Neural cell (in vitro differentiated cells): ENCODE results near the gene HSF5. TPM values are rescaled to one million over a fixed set of nuclear protein-coding genes. Genes with fewer than 3 reads are reported as not detected.

Source experiments
- H2AFZ ChIP-seq: fragments of 200-600, 300-800 bp; sonication (generic), shearing (Covaris generic); 2 replicates; pipeline ENCODE4 v1.6.0; 2014; ENCODE audit warnings: low read depth, mild to moderate bottlenecking, antibody characterized with exemption, low read length, moderate library complexity
- H3F3A ChIP-seq: fragments of 200-600 bp; shearing (Covaris generic); 2 replicates; pipeline ENCODE4 v1.6.1; 2016; ENCODE audit warnings: mild to moderate bottlenecking, moderate library complexity, mixed read lengths, antibody characterized with exemption, low read length; ENCODE audit not compliant: insufficient read depth, poor library complexity, severe bottlenecking
- H3K27ac ChIP-seq: fragments of 200-600, 300-800 bp; sonication (generic), shearing (Covaris generic); 2 replicates; pipeline ENCODE4 v1.5.1; 2014; ENCODE audit warnings: mild to moderate bottlenecking, low read length, moderate library complexity
- H3K27me3 ChIP-seq: fragments of 300-800, 200-600 bp; sonication (generic), shearing (Covaris generic); 2 replicates; pipeline ENCODE4 v1.6.0; 2014; ENCODE audit warnings: mild to moderate bottlenecking, low read depth, low read length, moderate library complexity; ENCODE audit not compliant: insufficient read depth
- H3K36me3 ChIP-seq: fragments of 300-800, 200-600 bp; sonication (generic), shearing (Covaris generic); 2 replicates; pipeline ENCODE4 v1.5.1; 2014; ENCODE audit warnings: mild to moderate bottlenecking, antibody characterized with exemption, low read length, moderate library complexity; ENCODE audit not compliant: insufficient read depth
- H3K4me2 ChIP-seq: fragments of 300-800, 200-600 bp; sonication (generic), shearing (Covaris generic); 2 replicates; pipeline ENCODE4 v1.6.0; 2014; ENCODE audit warnings: mild to moderate bottlenecking, low read length
- H3K4me3 ChIP-seq: fragments of 300-800, 200-600 bp; sonication (generic), shearing (Covaris generic); 2 replicates; pipeline ENCODE4 v1.5.1; 2014; ENCODE audit warnings: mild to moderate bottlenecking, low read length, moderate library complexity
- H3K79me2 ChIP-seq: fragments of 200-600 bp; shearing (Covaris generic); replicated peaks from 2 replicates; pipeline ENCODE4 v1.6.0; 2014; ENCODE audit warnings: mild to moderate bottlenecking, low read length, moderate library complexity; ENCODE audit not compliant: insufficient read depth
- H3K9ac ChIP-seq: fragments of 300-800, 200-600 bp; sonication (generic), shearing (Covaris generic); 2 replicates; pipeline ENCODE4 v1.6.1; 2016; ENCODE audit warnings: mild to moderate bottlenecking, low read length, mixed read lengths
- H3K9me2 ChIP-seq: fragments of 200-600 bp; shearing (Covaris generic); 2 replicates; pipeline ENCODE4 v1.6.1; 2016; ENCODE audit warnings: mild to moderate bottlenecking, low read length, mixed read lengths; ENCODE audit not compliant: insufficient read depth
- H3K9me3 ChIP-seq: fragments of 200-600, 300-800 bp; sonication (generic), shearing (Covaris generic); 2 replicates; pipeline ENCODE4 v1.6.1; 2016; ENCODE audit warnings: mild to moderate bottlenecking, mixed run types, low read length, moderate library complexity, mixed read lengths
- H4K20me1 ChIP-seq: fragments of 200-600 bp; shearing (Covaris generic); 2 replicates; pipeline ENCODE4 v1.6.1; 2016; ENCODE audit warnings: mild to moderate bottlenecking, mixed run types; ENCODE audit not compliant: insufficient read depth
- EP300 ChIP-seq: fragments of 450-650 bp; conservative IDR thresholded peaks from 2 replicates; pipeline ENCODE4 v1.6.1; 2014; ENCODE audit warnings: antibody characterized with exemption, mild to moderate bottlenecking, moderate library complexity; ENCODE audit not compliant: poor library complexity, severe bottlenecking
- EZH2 ChIP-seq: fragments of 200-600, 300-800 bp; shearing (Covaris generic), sonication (generic); IDR thresholded peaks from 2 replicates; pipeline ENCODE4 v1.6.1; 2014; ENCODE audit warnings: antibody characterized with exemption, low read length, borderline replicate concordance, mild to moderate bottlenecking; ENCODE audit not compliant: insufficient read depth, poor library complexity, severe bottlenecking
- MXI1 ChIP-seq: fragments of 450-650 bp; conservative IDR thresholded peaks from 2 replicates; pipeline ENCODE4 v1.6.1; 2014; ENCODE audit warnings: antibody characterized with exemption, mild to moderate bottlenecking; ENCODE audit not compliant: poor library complexity, severe bottlenecking
- POLR2AphosphoS5 ChIP-seq: IDR thresholded peaks from 2 replicates; pipeline ENCODE4 v1.6.1; 2012
- RAD21 ChIP-seq: fragments of 450-650 bp; conservative IDR thresholded peaks from 2 replicates; pipeline ENCODE4 v1.6.1; 2014; ENCODE audit warnings: antibody characterized with exemption, mild to moderate bottlenecking, moderate library complexity
- SMC3 ChIP-seq: fragments of 450-650 bp; conservative IDR thresholded peaks from 2 replicates; pipeline ENCODE4 v1.6.1; 2014; ENCODE audit warnings: antibody characterized with exemption, mild to moderate bottlenecking, moderate library complexity; ENCODE audit not compliant: poor library complexity
- TAF1 ChIP-seq: IDR thresholded peaks from 2 replicates; pipeline ENCODE4 v1.6.1; 2012; ENCODE audit warnings: low read depth
- polyA plus RNA-seq: library from polyadenylated mRNA; depleted of rRNA; stranded (reverse); fragments of >200 nt; gene quantifications from 2 replicates; pipeline ENCODE4 v1.2.3, GENCODE V29; 2014
- TF ChIP-seq, protein P1 (sequence below): IDR thresholded peaks from 2 replicates; pipeline ENCODE4 v1.6.1; 2012; ENCODE audit warnings: borderline replicate concordance
- TF ChIP-seq, protein P2 (sequence below): fragments of 450-650 bp; IDR thresholded peaks from 2 replicates; pipeline ENCODE4 v1.5.1; 2014; ENCODE audit warnings: antibody characterized with exemption, mild to moderate bottlenecking, moderate library complexity; ENCODE audit not compliant: poor library complexity, severe bottlenecking

HSF5 gene
- polyA plus RNA-seq, 1 donor from 2014 or later: 0.21 TPM

DNA sequence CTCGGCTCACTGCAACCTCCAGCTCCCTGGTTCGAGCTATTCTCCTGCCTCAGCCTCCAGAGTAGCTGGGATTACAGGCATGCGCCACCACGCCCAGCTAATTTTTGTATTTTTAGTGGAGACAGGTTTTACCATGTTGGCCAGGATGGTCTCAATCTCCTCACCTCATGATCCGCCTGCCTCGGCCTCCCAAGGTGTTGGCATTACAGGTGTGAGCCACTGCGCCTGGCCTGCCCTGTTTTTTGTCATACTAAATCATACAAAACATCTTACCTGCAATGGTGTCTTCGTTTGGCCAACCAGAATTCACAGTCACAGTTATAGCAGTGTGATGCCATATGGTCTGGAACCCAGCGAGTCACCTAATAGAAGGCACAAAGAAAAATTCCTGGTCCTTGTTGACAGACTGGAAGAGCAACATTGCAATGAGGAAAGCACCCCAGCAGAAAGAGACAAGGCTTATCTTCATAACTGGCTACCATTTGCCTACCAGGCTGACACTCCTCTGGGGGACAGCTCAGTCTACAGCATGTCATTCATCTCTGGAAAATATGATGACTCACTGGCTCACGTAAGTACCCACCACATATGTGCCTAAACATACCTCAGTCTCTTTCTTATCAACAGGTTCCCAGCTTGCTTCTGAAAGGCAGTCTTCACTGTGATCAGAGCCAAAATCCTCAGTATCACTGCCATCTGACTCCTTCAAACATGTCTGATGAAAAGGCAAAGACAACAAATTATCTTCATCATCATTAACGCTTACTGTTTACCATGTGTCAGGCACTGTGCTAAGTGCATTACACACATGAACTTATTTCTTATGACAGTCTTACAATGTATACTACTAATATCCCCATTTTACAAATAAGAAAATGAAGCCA is 4.3 kb upstream of the HSF5 start:
- Histone ChIP-seq H2AFZ (no peak overlapping the region), H3K9me2 (no peaks in the 10 kb centered on the region), H3K4me2 (no peak overlapping the region), H3K79me2 (peaks cover 6% of the 10 kb centered on the region), H3K9me3 (no peaks in the 10 kb centered on the region), H3K27me3 (no peaks in the 10 kb centered on the region), H3K4me3 (no peak overlapping the region), H3K36me3 (peaks cover 10% of the 10 kb centered on the region), H3K9ac (no peak overlapping the region), H3F3A (no peaks in the 10 kb centered on the region), H3K27ac (no peak overlapping the region), H4K20me1 (peaks cover 7% of the 10 kb centered on the region)
- no peak for TF ChIP-seq EP300
- TF ChIP-seq, protein P1, sequence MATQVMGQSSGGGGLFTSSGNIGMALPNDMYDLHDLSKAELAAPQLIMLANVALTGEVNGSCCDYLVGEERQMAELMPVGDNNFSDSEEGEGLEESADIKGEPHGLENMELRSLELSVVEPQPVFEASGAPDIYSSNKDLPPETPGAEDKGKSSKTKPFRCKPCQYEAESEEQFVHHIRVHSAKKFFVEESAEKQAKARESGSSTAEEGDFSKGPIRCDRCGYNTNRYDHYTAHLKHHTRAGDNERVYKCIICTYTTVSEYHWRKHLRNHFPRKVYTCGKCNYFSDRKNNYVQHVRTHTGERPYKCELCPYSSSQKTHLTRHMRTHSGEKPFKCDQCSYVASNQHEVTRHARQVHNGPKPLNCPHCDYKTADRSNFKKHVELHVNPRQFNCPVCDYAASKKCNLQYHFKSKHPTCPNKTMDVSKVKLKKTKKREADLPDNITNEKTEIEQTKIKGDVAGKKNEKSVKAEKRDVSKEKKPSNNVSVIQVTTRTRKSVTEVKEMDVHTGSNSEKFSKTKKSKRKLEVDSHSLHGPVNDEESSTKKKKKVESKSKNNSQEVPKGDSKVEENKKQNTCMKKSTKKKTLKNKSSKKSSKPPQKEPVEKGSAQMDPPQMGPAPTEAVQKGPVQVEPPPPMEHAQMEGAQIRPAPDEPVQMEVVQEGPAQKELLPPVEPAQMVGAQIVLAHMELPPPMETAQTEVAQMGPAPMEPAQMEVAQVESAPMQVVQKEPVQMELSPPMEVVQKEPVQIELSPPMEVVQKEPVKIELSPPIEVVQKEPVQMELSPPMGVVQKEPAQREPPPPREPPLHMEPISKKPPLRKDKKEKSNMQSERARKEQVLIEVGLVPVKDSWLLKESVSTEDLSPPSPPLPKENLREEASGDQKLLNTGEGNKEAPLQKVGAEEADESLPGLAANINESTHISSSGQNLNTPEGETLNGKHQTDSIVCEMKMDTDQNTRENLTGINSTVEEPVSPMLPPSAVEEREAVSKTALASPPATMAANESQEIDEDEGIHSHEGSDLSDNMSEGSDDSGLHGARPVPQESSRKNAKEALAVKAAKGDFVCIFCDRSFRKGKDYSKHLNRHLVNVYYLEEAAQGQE: no peak
- no peak for TF ChIP-seq TAF1
- no peak for TF ChIP-seq POLR2AphosphoS5
- no peak for TF ChIP-seq RAD21
- TF ChIP-seq EZH2: no peak
- no peak for TF ChIP-seq MXI1
- TF ChIP-seq, protein P2, sequence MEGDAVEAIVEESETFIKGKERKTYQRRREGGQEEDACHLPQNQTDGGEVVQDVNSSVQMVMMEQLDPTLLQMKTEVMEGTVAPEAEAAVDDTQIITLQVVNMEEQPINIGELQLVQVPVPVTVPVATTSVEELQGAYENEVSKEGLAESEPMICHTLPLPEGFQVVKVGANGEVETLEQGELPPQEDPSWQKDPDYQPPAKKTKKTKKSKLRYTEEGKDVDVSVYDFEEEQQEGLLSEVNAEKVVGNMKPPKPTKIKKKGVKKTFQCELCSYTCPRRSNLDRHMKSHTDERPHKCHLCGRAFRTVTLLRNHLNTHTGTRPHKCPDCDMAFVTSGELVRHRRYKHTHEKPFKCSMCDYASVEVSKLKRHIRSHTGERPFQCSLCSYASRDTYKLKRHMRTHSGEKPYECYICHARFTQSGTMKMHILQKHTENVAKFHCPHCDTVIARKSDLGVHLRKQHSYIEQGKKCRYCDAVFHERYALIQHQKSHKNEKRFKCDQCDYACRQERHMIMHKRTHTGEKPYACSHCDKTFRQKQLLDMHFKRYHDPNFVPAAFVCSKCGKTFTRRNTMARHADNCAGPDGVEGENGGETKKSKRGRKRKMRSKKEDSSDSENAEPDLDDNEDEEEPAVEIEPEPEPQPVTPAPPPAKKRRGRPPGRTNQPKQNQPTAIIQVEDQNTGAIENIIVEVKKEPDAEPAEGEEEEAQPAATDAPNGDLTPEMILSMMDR: no peak
- no peak for TF ChIP-seq SMC3

DNA sequence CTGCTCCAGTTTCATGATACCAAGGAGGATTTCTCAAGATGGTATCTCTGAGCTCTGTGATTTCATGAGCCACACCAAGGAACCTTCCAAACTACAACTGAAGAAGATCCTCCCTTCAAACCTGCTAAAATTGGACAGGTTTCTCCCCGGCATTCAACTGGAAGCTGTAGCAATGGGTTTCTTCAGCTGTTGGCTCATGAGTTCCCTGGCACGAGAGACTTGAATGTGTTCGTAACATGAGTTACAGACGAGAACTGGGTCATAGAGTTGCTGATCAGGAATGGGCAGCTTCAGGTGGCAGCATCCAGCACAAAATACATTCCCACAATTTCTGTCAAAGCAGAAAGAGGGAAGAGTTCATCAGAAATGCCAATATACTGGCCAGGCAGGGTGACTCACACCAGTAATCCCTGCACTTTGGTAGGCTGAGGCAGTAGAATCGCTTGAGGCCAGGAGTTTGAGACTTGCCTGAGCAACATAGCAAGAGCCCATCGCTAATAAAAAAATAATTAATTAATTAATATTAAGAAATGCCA is 3.4 kb upstream of the HSF5 start:
- no peak for TF ChIP-seq POLR2AphosphoS5
- no peak for TF ChIP-seq EP300
- H3K36me3 ChIP-seq: peaks cover 2% of the 10 kb centered on the region

More for the DNA sequence above, 3.4 kb upstream of the HSF5 start:
- Histone ChIP-seq H3K4me3 (no peak overlapping the region), H3K9ac (no peak overlapping the region), H3K79me2 (peaks cover 6% of the 10 kb centered on the region), H3K4me2 (no peak overlapping the region), H4K20me1 (peaks cover 7% of the 10 kb centered on the region), H3K27me3 (no peaks in the 10 kb centered on the region), H3K27ac (no peak overlapping the region), H3K9me2 (no peaks in the 10 kb centered on the region), H3K9me3 (no peaks in the 10 kb centered on the region), H3F3A (no peaks in the 10 kb centered on the region), H2AFZ (no peak overlapping the region)
